ENCODE data around the gene CSDE1. TPM values are rescaled to one million over a fixed set of nuclear protein-coding genes. Genes with fewer than 3 reads are reported as not detected.

CSDE1 gene
- total RNA-seq, 2 experiments from 2014 or later, result 458 to 553 TPM

Other genes with a start within 250 kb of the CSDE1 start
- 10 to 100 TPM; 32.5 to 41.6 TPM for gene TRIM33, start 246.8 kb downstream of the CSDE1 start, total RNA-seq
- gene BCAS2, start 176.4 kb downstream of the CSDE1 start, total RNA-seq, result 10 to 100 TPM; 54.1 to 54.8 TPM
- gene DENND2C, start 87.9 kb downstream of the CSDE1 start, total RNA-seq, result under 1 TPM; 0.65 to 0.73 TPM
- under 1 TPM in 1 of 2 experiments, not detected in 1; 0.23 TPM for gene AMPD1, start 62.4 kb downstream of the CSDE1 start, total RNA-seq
- gene NRAS, start 41.2 kb downstream of the CSDE1 start, total RNA-seq, result 10 to 100 TPM; 53.0 to 55.0 TPM
- 10 to 100 TPM; 56.9 to 67.2 TPM for gene SIKE1, start 22.7 kb upstream of the CSDE1 start, total RNA-seq
- gene SYCP1, start 96.9 kb upstream of the CSDE1 start, total RNA-seq, result not detected